SU-DHL-6 (cell line): ENCODE measurements around the gene C19orf25.

ENCODE experiments used
- CTCF ChIP-seq: fragments of 200-600 bp; sonication (generic); IDR thresholded peaks from one replicate; pipeline ENCODE4 v1.5.1; 2017; ENCODE audit warnings: antibody characterized with exemption, mild to moderate bottlenecking, low read length, moderate library complexity; ENCODE audit not compliant: insufficient read depth, poor library complexity, severe bottlenecking
- EZH2phosphoT487 ChIP-seq: fragments of 200-600 bp; sonication (generic), shearing (Covaris generic); conservative IDR thresholded peaks from 2 replicates; pipeline ENCODE4 v1.6.1; 2018; ENCODE audit warnings: mild to moderate bottlenecking, antibody characterized with exemption, low read length, moderate library complexity, mixed read lengths

- TF ChIP-seq CTCF: no peak
- no peak for TF ChIP-seq EZH2phosphoT487
These were observed 3.1 kb downstream of the C19orf25 start for GRCh38 chr19:1475751-1476437.
